ENCODE data around the gene KANSL1. TPM values are rescaled to one million over a fixed set of nuclear protein-coding genes. Genes with fewer than 3 reads are reported as not detected.

Gene KANSL1
- total and polyA plus RNA-seq, 3 donors from 2014 or later = 70.3 to 158 (median 152) TPM

DNA sequence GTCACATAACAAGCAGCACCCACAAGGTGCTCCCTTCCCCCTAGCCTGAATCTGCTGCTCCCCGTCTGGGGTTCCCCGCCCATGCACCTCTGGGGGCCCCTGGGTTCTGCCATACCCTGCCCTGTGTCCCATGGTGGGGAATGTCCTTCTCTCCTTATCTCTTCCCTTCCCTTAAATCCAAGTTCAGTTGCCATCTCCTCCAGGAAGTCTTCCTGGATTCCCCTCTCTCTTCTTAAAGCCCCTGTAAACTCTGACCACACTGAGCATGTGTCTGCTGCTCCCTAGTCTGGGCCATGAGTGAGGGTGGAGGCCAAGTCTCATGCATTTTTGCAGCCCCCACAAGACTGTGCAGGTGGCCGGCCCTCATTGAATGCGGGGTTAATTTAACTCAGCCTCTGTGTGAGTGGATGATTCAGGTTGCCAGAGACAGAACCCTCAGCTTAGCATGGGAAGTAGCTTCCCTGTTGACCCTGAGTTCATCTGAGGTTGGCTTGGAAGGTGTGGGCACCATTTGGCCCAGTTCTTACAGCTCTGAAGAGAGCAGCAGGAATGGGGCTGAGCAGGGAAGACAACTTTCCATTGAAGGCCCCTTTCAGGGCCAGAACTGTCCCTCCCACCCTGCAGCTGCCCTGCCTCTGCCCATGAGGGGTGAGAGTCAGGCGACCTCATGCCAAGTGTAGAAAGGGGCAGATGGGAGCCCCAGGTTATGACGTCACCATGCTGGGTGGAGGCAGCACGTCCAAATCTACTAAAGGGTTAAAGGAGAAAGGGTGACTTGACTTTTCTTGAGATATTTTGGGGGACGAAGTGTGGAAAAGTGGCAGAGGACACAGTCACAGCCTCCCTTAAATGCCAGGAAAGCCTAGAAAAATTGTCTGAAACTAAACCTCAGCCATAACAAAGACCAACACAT, 194.0 kb downstream of the KANSL1 start, which contains the start of gene STH:
Gene STH, plus strand, starts transcription at position 264 of the 913 bp plus-strand sequence. Its CDS starts 30 bp downstream, at position 294.
- no peaks in the 10 kb centered on the region for H3K36me3 ChIP-seq (ENCODE audit: low read depth, missing control alignments)

DNA sequence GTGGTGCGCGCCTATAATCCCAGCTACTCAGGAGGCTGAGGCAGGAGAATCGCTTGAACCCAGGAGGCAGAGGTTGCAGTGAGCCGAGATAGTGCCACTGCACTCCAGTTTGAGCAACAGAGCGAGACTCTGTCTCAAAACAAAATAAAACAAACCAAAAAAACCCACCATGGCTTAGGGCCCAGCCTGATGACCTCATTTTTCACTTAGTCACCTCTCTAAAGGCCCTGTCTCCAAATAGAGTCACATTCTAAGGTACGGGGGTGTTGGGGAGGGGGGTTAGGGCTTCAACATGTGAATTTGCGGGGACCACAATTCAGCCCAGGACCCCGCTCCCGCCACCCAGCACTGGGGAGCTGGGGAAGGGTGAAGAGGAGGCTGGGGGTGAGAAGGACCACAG, 195.6 kb downstream of the KANSL1 start:
- no peaks in the 10 kb centered on the region for H3K9me3 ChIP-seq
- DNase-seq = no peak
- 87 to 90% methylated on average over 9 of the region's 9 CpGs for WGBS, 2 donors
- no peak for TF ChIP-seq POLR2A (IDR thresholded peaks at IDR 0.05)
- TF ChIP-seq CTCF (IDR thresholded peaks at IDR 0.05) = no peak
- no peaks in the 10 kb centered on the region for H3K27me3 ChIP-seq
- intact Hi-C loops (cut with DNase I; ENCODE audit: low total_unique reads) = no loop called here
- H3K36me3 ChIP-seq (ENCODE audit: low read depth, missing control alignments) = no peaks in the 10 kb centered on the region
- no peak overlapping the region for H3K27ac ChIP-seq
- no peak overlapping the region for H3K4me3 ChIP-seq
- no peaks in the 10 kb centered on the region for H3K4me1 ChIP-seq

More for the DNA sequence above, 194.0 kb downstream of the KANSL1 start, which contains the start of gene STH:
- Histone ChIP-seq H3K4me3 (no peak within 1 kb of the TSS), H3K9me3 (no peaks in the 10 kb centered on the region), H3K27me3 (no peaks in the 10 kb centered on the region), H3K27ac (no peak within 1 kb of the TSS), H3K4me1 (peaks cover 4% of the 10 kb centered on the region)
- TF ChIP-seq POLR2A (IDR thresholded peaks at IDR 0.05) (no peak), CTCF (IDR thresholded peaks at IDR 0.05) (no peak)
- DNase-seq = no peak
- WGBS, 2 donors = 80 to 85% methylated on average over 7 to 8 of the region's 8 CpGs
- intact Hi-C loops (cut with DNase I; ENCODE audit: low total_unique reads) = no loop called here

- no peak overlapping the region for H3K27ac ChIP-seq
- no peaks in the 10 kb centered on the region for H3K4me1 ChIP-seq
- H3K27me3 ChIP-seq = no peaks in the 10 kb centered on the region
- TF ChIP-seq CTCF (IDR thresholded peaks at IDR 0.05) (no peak), POLR2A (IDR thresholded peaks at IDR 0.05) (no peak)
- DNase-seq = no peak
- no peak overlapping the region for H3K4me3 ChIP-seq
- 83 to 91% methylated on average over 12 to 13 of the region's 13 CpGs for WGBS, 2 donors
- no peaks in the 10 kb centered on the region for H3K9me3 ChIP-seq
- H3K36me3 ChIP-seq (ENCODE audit: low read depth, missing control alignments) = no peaks in the 10 kb centered on the region
- intact Hi-C loops (cut with DNase I; ENCODE audit: low total_unique reads) = no loop called here
Observed at GRCh38 chr17:45997166-45997565, 196.1 kb downstream of the KANSL1 start.

DNA sequence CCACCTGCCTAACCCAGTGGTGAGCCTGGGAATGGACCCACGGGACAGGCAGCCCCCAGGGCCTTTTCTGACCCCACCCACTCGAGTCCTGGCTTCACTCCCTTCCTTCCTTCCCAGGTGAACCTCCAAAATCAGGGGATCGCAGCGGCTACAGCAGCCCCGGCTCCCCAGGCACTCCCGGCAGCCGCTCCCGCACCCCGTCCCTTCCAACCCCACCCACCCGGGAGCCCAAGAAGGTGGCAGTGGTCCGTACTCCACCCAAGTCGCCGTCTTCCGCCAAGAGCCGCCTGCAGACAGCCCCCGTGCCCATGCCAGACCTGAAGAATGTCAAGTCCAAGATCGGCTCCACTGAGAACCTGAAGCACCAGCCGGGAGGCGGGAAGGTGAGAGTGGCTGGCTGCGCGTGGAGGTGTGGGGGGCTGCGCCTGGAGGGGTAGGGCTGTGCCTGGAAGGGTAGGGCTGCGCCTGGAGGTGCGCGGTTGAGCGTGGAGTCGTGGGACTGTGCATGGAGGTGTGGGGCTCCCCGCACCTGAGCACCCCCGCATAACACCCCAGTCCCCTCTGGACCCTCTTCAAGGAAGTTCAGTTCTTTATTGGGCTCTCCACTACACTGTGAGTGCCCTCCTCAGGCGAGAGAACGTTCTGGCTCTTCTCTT, 196.8 kb downstream of the KANSL1 start:
- Histone ChIP-seq H3K36me3 (ENCODE audit: low read depth, missing control alignments) (no peaks in the 10 kb centered on the region), H3K4me1 (no peaks in the 10 kb centered on the region), H3K4me3 (no peak overlapping the region), H3K27me3 (no peaks in the 10 kb centered on the region), H3K27ac (no peak overlapping the region), H3K9me3 (no peaks in the 10 kb centered on the region)
- intact Hi-C loops (cut with DNase I; ENCODE audit: low total_unique reads) = no loop called here
- DNase-seq = no peak
- TF ChIP-seq CTCF (IDR thresholded peaks at IDR 0.05) (no peak), POLR2A (IDR thresholded peaks at IDR 0.05) (no peak)
- WGBS, 2 donors = 54 to 93% methylated on average over 2 to 31 of the region's 31 CpGs
